HG03039 (cell line): ENCODE data around the gene SNX27.
"Not testable (repeated sequence)": the region's sequence is repeated elsewhere in the genome, so short reads cannot be mapped to it uniquely, and the experiment has no call there.

ENCODE experiments used
- ATAC-seq: cut with Tn5 transposase; IDR thresholded peaks from one replicate; pipeline ENCODE4 v1.9.1; 2021; ENCODE audit warnings: mild to moderate bottlenecking, moderate library complexity; ENCODE audit not compliant: unreplicated experiment

SNX27 gene

GRCh38 chr1:151602550-151602949 lies 9.3 kb upstream of the SNX27 start:
- ATAC-seq: not testable (repeated sequence)

- ATAC-seq: no peak
Observed at GRCh38 chr1:151604291-151604690, 7.6 kb upstream of the SNX27 start.

GRCh38 chr1:151606384-151606783 lies 5.5 kb upstream of the SNX27 start:
- ATAC-seq: no peak

GRCh38 chr1:151606857-151607256 lies 5.0 kb upstream of the SNX27 start:
- no peak for ATAC-seq

- ATAC-seq: no peak
Observed at GRCh38 chr1:151610142-151610541, 1.7 kb upstream of the SNX27 start.

- no peak for ATAC-seq
Observed at GRCh38 chr1:151611288-151611790, 511 bp upstream of the SNX27 start.

GRCh38 chr1:151612501-151613281 lies 841 bp downstream of the SNX27 start:
- peak; percentile 18 for ATAC-seq

- ATAC-seq: no peak
Observed at GRCh38 chr1:151613282-151613780, 1.5 kb downstream of the SNX27 start.

GRCh38 chr1:151615711-151616504 lies 4.1 kb downstream of the SNX27 start:
- no peak for ATAC-seq

- no peak for ATAC-seq
Observed at GRCh38 chr1:151616505-151616849, 4.6 kb downstream of the SNX27 start.

GRCh38 chr1:151618003-151618402 lies 6.2 kb downstream of the SNX27 start:
- ATAC-seq: no peak

GRCh38 chr1:151618470-151618869 lies 6.6 kb downstream of the SNX27 start:
- ATAC-seq: no peak

- ATAC-seq: not testable (repeated sequence)
Observed at GRCh38 chr1:151618996-151619395, 7.1 kb downstream of the SNX27 start.

GRCh38 chr1:151619489-151620093 lies 7.7 kb downstream of the SNX27 start:
- no peak for ATAC-seq

- ATAC-seq: no peak
Observed at GRCh38 chr1:151620286-151620685, 8.4 kb downstream of the SNX27 start.

GRCh38 chr1:151621351-151621750 lies 9.5 kb downstream of the SNX27 start:
- ATAC-seq: no peak

- ATAC-seq: no peak
Observed at GRCh38 chr1:151624783-151625182, 12.9 kb downstream of the SNX27 start.

GRCh38 chr1:151626740-151627334 lies 15.0 kb downstream of the SNX27 start:
- ATAC-seq: no peak

GRCh38 chr1:151629278-151629677 lies 17.4 kb downstream of the SNX27 start:
- ATAC-seq: no peak

- no peak for ATAC-seq
Observed at GRCh38 chr1:151635479-151636072, 23.7 kb downstream of the SNX27 start.
